Measurements from ENCODE around the gene SERINC3. TPM values are rescaled to one million over a fixed set of nuclear protein-coding genes. Genes with fewer than 3 reads are reported as not detected.

The SERINC3 gene
- total and polyA plus RNA-seq, 10 of the 15 experiments (the other 5 are each of a cell fraction or from before 2014, with no cell fraction given) = 24.5 to 96.8 (median 38.8) TPM

DNA sequence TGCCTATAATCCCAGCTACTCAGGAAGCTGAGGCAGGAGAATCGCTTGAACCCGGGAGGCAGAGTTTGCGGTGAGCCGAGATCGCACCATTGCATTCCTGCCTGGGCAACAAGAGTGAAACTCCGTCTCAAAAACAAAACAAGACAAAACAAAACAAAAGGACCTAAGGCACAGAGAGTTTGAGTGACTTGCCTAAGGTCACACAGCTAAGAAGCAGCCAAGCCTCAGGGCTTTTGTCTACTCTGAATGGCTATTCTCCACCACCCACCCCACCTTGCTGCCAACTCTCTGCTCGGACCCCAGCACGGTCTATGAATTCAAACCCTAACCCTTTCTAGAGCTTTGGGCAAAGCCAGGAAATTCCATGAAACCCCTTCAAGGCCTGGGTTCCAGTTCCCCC lies 65.3 kb downstream of the SERINC3 start:
- H3K79me2 ChIP-seq (ENCODE audit: control insufficient read depth, insufficient read depth, low read length) = no peaks in the 10 kb centered on the region
- RAD21 ChIA-PET (ENCODE audit: unreplicated experiment) = no interaction called here
- ATAC-seq = no peak
- no peak overlapping the region for H3K4me3 ChIP-seq
- H3K36me3 ChIP-seq (ENCODE audit: control insufficient read depth in 2 of 2, insufficient read depth in 2 of 2, low read length in 1 of 2) = no peaks in the 10 kb centered on the region
- no peak overlapping the region for H3K9ac ChIP-seq (ENCODE audit: control insufficient read depth, insufficient read depth, low read length)
- intact Hi-C loops (cut with micrococcal nuclease; ENCODE audit: unreplicated experiment) = no loop called here
- no TSS peak for BruUV-seq (replicated peaks)
- no peaks in the 10 kb centered on the region for H4K20me1 ChIP-seq (ENCODE audit: control insufficient read depth, insufficient read depth)
- in situ Hi-C loops (cut with MboI) = no loop called here
- H3K9me3 ChIP-seq (replicated peaks; ENCODE audit: control insufficient read depth, insufficient read depth, low read length) = no peaks in the 10 kb centered on the region
- no peak for DNase-seq (ENCODE audit: low read depth, low spot score)
- WGBS (ENCODE audit: insufficient coverage, insufficient replicate concordance, low lambda C conversion rate, missing lambda C conversion rate) = 76% methylated on average over 8 of the region's 8 CpGs
- SMC1A ChIA-PET (ENCODE audit: uncharacterized antibody, unreplicated experiment) = no interaction called here
- H3K27ac ChIP-seq (ENCODE audit: control insufficient read depth, insufficient read depth) = no peak overlapping the region
- no peaks in the 10 kb centered on the region for H3K27me3 ChIP-seq (replicated peaks in 1 of 2; ENCODE audit: control insufficient read depth in 2 of 2, insufficient read depth in 2 of 2, low read length in 1 of 2)
- CTCF ChIA-PET = no interaction called here
- no peak overlapping the region for H2AFZ ChIP-seq (ENCODE audit: control insufficient read depth, low read depth, low read length)
- POLR2A ChIA-PET = no interaction called here
- FAIRE-seq = no peak
- H3K4me2 ChIP-seq (ENCODE audit: control insufficient read depth, insufficient read depth) = no peak overlapping the region
- TF ChIP-seq MEF2B (IDR thresholded peaks at IDR 0.05; ENCODE audit: partially characterized antibody, poor library complexity, severe bottlenecking) (no peak), SREBF1 (IDR thresholded peaks at IDR 0.05; ENCODE audit: low read length) (no peak), ASH2L (IDR thresholded peaks at IDR 0.05; ENCODE audit: borderline replicate concordance, low read depth) (no peak), ZSCAN29 (IDR thresholded peaks at IDR 0.05) (no peak), BCL11A (IDR thresholded peaks at IDR 0.05; ENCODE audit: low read depth, low read length) (no peak), GABPA (IDR thresholded peaks at IDR 0.05; ENCODE audit: low read depth) (no peak)
- TF ChIP-seq, protein P1, sequence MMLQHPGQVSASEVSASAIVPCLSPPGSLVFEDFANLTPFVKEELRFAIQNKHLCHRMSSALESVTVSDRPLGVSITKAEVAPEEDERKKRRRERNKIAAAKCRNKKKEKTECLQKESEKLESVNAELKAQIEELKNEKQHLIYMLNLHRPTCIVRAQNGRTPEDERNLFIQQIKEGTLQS (IDR thresholded peaks at IDR 0.05; ENCODE audit: borderline replicate concordance, extremely low read depth, low read depth, low read length) = no peak
- no peaks in the 10 kb centered on the region for H3K4me1 ChIP-seq (ENCODE audit: control insufficient read depth, insufficient read depth, low read length)

DNA sequence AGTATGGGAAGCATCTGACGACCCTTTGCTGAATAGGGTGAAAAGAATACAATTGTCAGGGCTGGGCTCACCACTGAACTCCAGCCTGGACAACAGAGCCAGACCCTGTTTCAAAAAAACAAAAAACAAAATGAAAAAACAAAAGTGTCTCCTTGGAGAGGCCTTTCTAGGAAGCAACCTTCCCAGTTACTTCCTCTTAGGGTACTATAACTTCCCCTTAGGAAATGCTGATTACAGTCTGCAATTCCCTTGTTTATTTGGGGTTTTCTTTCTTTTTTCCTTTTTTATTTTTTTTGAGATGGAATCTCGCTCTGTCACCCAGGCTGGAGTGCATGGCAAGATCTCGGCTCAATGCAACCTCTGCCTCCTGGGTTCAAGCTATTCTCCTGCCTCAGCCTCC lies 66.7 kb downstream of the SERINC3 start:
- no TSS peak for BruUV-seq (replicated peaks)
- in situ Hi-C loops (cut with MboI) (no loop called here), intact Hi-C loops (cut with micrococcal nuclease; ENCODE audit: unreplicated experiment) (no loop called here)
- H3K4me1 ChIP-seq (ENCODE audit: control insufficient read depth, insufficient read depth, low read length) = no peaks in the 10 kb centered on the region
- no peak overlapping the region for H3K4me2 ChIP-seq (ENCODE audit: control insufficient read depth, insufficient read depth)
- no peaks in the 10 kb centered on the region for H3K36me3 ChIP-seq (ENCODE audit: control insufficient read depth in 2 of 2, insufficient read depth in 2 of 2, low read length in 1 of 2)
- H3K27me3 ChIP-seq (replicated peaks in 1 of 2; ENCODE audit: control insufficient read depth in 2 of 2, insufficient read depth in 2 of 2, low read length in 1 of 2) = no peaks in the 10 kb centered on the region; a peak in 1 of 4 replicates
- no peak overlapping the region for H3K9ac ChIP-seq (ENCODE audit: control insufficient read depth, insufficient read depth, low read length)
- ChIA-PET SMC1A (ENCODE audit: uncharacterized antibody, unreplicated experiment) (no interaction called here), POLR2A (no interaction called here), CTCF (no interaction called here), RAD21 (ENCODE audit: unreplicated experiment) (no interaction called here)
- H3K9me3 ChIP-seq (replicated peaks; ENCODE audit: control insufficient read depth, insufficient read depth, low read length) = no peaks in the 10 kb centered on the region
- H2AFZ ChIP-seq (ENCODE audit: control insufficient read depth, low read depth, low read length) = no peak overlapping the region
- no peaks in the 10 kb centered on the region for H4K20me1 ChIP-seq (ENCODE audit: control insufficient read depth, insufficient read depth)
- ATAC-seq (no peak), DNase-seq (ENCODE audit: low read depth, low spot score) (no peak), FAIRE-seq (no peak)
- no peak overlapping the region for H3K27ac ChIP-seq (ENCODE audit: control insufficient read depth, insufficient read depth)
- no peaks in the 10 kb centered on the region for H3K79me2 ChIP-seq (ENCODE audit: control insufficient read depth, insufficient read depth, low read length)
- WGBS (ENCODE audit: insufficient coverage, insufficient replicate concordance, low lambda C conversion rate, missing lambda C conversion rate) = 37% methylated on average over 3 of the region's 3 CpGs
- no peak overlapping the region for H3K4me3 ChIP-seq
- TF ChIP-seq TCF7 (IDR thresholded peaks at IDR 0.05; ENCODE audit: borderline replicate concordance) (no peak), SRF (IDR thresholded peaks at IDR 0.05; ENCODE audit: low read depth in 2 of 2, low read length in 2 of 2) (no peak), CBFB (IDR thresholded peaks at IDR 0.05; ENCODE audit: low read depth) (no peak), ZNF274 (IDR thresholded peaks at IDR 0.05; ENCODE audit: insufficient read depth, insufficient read length) (no peak), CBX5 (IDR thresholded peaks at IDR 0.05; ENCODE audit: low read depth) (no peak), NFXL1 (IDR thresholded peaks at IDR 0.05; ENCODE audit: borderline replicate concordance) (no peak), MTA3 (IDR thresholded peaks at IDR 0.05; ENCODE audit: borderline replicate concordance, low read length) (no peak), ATF7 (IDR thresholded peaks at IDR 0.05; ENCODE audit: low read depth) (no peak)
- TF ChIP-seq, protein P2, sequence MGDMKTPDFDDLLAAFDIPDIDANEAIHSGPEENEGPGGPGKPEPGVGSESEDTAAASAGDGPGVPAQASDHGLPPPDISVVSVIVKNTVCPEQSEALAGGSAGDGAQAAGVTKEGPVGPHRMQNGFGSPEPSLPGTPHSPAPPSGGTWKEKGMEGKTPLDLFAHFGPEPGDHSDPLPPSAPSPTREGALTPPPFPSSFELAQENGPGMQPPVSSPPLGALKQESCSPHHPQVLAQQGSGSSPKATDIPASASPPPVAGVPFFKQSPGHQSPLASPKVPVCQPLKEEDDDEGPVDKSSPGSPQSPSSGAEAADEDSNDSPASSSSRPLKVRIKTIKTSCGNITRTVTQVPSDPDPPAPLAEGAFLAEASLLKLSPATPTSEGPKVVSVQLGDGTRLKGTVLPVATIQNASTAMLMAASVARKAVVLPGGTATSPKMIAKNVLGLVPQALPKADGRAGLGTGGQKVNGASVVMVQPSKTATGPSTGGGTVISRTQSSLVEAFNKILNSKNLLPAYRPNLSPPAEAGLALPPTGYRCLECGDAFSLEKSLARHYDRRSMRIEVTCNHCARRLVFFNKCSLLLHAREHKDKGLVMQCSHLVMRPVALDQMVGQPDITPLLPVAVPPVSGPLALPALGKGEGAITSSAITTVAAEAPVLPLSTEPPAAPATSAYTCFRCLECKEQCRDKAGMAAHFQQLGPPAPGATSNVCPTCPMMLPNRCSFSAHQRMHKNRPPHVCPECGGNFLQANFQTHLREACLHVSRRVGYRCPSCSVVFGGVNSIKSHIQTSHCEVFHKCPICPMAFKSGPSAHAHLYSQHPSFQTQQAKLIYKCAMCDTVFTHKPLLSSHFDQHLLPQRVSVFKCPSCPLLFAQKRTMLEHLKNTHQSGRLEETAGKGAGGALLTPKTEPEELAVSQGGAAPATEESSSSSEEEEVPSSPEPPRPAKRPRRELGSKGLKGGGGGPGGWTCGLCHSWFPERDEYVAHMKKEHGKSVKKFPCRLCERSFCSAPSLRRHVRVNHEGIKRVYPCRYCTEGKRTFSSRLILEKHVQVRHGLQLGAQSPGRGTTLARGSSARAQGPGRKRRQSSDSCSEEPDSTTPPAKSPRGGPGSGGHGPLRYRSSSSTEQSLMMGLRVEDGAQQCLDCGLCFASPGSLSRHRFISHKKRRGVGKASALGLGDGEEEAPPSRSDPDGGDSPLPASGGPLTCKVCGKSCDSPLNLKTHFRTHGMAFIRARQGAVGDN (IDR thresholded peaks at IDR 0.05) = no peak
